NCI-H1417 (cell line): Measurements from ENCODE around the gene CUL5.

Experiments
- DNase-seq, 3 experiments: peaks; one replicate each; lab custom pipeline; 2025; lab: John Stamatoyannopoulos, UW

CUL5 gene

GRCh38 chr11:108008656-108009496 lies at the start of gene CUL5:
TSS of gene CUL5 (plus strand) at chr11:108008898. CDS start at chr11:108009349, 451 bp downstream.
- DNase-seq, result peak; percentile 91 to 96 (median 95)

- DNase-seq, result no peak
Observed at GRCh38 chr11:107961480-107961879, 47.2 kb upstream of the CUL5 start.

DNA sequence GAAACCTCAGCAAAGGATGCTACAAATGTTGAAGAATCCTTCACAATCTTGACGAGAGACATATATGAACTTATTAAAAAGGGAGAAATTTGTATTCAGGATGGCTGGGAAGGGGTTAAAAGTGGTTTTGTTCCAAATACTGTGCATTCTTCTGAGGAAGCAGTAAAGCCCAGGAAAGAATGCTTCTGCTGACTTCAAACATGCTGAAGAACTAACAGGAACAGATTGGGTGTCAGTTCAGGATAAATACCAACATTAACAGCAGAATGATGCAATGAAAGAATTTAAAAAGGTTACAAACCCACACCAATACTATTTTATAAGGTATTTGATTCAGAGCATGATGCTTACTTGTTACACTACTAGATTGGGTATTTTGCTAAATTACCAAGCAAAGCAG lies 46.5 kb upstream of the CUL5 start:
- no peak for DNase-seq

DNA sequence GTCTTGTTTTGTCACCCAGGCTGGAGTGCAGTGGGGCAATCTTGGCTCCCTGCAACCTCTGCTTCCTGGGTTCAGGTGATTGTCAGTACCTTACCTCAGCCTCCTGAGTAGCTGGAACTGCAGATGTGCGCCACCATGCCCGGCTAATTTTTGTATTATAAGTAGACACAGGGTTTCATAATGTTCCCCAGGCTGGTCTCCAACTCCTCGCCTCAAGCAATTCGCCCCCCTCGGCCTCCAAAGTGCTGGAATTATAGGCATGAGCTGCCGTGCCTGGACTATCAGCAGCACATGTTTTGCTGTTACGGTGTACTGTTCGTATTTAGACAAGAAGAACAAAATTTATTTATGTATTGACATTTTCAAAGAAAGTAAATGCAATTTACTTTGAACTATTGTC lies 45.6 kb upstream of the CUL5 start:
- no peak for DNase-seq

GRCh38 chr11:107969219-107969618 lies 39.5 kb upstream of the CUL5 start:
- no peak for DNase-seq

GRCh38 chr11:107970049-107970448 lies 38.6 kb upstream of the CUL5 start:
- no peak for DNase-seq

GRCh38 chr11:107973641-107974040 lies 35.1 kb upstream of the CUL5 start:
- no peak for DNase-seq

GRCh38 chr11:107988397-107989158 lies 20.1 kb upstream of the CUL5 start:
- peak in 1 of 3 experiments; percentile 38 for DNase-seq

DNA sequence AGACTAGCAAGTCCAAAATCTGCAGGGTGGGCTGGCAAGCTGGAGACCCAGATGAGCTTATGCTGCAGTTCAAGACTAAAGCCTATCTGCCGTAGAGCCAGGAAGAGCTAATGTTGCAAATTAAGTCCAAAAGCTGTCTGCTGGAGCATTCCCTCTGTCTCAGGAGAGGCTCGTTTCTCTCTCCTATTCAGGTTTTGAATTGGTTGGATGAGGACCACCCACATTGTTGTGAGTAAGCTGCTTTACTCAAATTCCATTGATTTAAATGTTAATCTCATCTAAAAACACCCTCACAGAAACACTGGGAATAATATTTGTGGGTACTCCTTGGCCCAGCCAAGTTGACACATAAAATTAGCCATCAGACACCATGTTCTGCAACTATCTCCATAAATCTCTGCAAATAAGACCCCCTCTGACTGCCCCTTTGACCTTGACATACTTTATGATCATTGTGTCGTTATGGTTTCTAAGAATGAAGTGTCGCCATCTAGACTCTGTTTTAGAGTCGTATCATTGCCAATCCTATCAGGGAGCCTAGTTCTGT lies 16.8 kb upstream of the CUL5 start:
- DNase-seq, result no peak

DNA sequence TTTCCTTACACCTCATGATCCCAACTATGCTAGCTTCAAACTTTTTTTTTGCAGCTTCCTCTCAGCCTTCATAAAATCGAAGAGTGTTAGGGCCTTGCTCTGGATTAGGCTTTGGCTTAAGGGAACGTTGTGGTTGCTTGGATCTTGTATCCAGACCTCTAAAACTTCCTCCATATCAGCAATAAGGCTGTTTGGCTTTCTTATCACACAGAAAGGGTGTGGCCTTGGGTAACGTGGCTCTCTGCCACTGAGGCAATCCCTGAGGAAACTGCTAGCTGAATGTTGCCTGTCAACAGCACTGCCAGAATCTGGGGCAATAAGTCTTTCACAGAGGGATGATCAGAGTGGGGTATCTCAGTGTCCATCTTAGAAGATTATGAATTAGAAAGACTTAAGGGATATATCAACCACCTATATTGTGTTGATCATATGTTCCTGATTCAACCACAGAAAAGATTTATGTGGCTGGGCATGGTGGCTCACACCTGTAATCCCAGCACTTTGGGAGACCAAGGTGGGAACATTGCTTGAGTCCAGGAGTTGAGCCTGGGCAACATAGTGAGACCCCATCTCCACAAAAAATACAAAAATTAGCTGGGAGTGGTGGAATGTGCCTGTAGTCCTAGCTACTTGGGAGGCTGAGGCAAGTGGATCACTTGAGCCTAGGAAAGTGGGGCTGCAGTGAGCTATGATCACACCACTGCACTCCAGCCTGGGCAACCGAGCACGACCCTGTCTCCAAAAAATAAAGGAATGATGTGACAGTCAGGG lies 12.5 kb upstream of the CUL5 start:
- DNase-seq, result no peak

GRCh38 chr11:107998761-107999160 lies 9.9 kb upstream of the CUL5 start:
- no peak for DNase-seq

DNA sequence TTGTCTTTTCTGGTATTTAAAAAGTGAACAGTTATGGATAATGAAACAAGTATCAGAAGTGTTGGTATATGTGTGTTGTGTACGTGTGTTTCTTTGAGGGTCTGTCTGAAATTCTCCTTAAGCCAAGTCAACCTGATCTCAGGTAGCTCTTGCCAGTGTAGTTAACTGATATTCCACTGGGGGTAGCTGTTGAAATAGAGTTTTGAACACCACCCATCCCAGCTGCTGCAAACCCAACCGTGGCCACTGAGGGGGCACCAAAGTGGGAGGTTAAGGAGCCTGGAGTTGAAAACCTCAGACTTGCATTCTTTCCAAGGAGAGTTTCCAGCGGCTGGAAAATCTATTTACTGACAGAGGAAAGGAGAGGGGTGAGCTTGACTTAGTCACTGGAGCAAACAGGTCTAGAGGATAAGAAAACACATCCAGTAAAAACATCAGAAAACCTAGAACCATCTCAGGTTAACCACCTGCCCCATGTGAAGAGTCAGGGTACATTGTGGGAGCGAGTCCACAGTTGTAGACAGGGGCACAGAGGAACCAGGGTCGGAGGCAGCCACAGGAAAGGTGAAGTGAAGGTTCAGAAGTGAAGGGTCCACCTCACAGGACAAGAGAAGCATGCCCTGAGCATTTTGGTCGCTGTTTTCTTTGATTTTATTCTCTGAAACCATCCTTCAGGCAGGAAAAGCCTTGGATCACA lies 8.8 kb upstream of the CUL5 start:
- DNase-seq, result peak in 2 of 3 experiments; percentile 38 to 46

- DNase-seq, result no peak
Observed at GRCh38 chr11:108002476-108002875, 6.2 kb upstream of the CUL5 start.

- no peak for DNase-seq
Observed at GRCh38 chr11:108003623-108004022, 5.1 kb upstream of the CUL5 start.

- no peak for DNase-seq
Observed at GRCh38 chr11:108007819-108008218, 879 bp upstream of the CUL5 start.

GRCh38 chr11:108009497-108010370 lies 1.0 kb downstream of the CUL5 start:
- peak in 1 of 3 experiments; percentile 71 for DNase-seq

DNA sequence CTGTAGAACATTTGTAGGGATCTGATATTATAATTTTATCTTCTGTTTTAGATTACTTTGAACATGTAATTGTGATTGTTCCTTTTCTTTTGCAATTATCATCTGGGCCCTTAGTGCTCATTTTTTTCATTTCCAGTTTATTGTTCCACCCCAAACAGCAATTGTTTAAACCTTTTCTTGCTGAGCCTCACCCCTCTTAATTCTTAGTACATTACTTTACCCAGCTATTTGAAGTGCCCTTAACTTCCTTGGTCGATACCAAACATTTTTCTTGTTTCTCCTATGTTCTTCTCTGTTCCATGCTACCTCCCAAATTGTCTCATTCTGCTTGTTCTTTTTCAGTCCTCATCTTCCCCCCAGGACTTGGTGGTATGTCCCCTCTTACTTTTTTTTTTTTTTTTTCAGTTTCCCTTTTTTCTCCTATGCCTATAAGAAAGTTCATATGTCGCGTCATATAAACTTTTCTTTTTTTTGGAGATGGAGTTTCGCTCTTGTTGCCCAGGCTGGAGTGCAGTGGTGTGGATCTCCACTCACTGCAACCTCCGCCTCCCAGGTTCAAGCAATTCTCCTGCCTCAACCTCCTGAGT lies 3.5 kb downstream of the CUL5 start:
- DNase-seq, result no peak

DNA sequence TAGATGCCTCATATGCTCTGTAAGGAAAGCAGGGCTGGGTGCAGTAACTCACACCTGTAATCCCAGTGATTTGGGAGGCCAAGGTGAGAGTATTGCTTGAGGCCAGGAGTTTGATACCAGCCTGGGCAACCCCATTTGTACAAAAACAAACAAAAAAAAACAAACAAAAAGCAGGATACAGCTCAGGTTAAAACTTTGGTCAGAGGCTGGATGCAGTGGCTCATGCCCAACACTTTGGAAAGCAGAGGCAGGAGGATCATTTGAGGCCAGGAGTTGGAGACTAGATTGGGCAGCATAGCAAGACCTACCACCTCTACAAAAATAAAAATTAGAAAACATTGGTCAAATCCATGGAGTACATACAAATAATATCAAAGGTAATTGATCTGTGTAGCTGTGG lies 7.9 kb downstream of the CUL5 start:
- DNase-seq, result no peak

- DNase-seq, result no peak
Observed at GRCh38 chr11:108018708-108019107, 10.0 kb downstream of the CUL5 start.
